GM12878 (cell line): ENCODE results near the gene ZNF506. TPM values are rescaled to one million over a fixed set of nuclear protein-coding genes. Genes with fewer than 3 reads are reported as not detected.

Experiments used
- ATAC-seq: fragments of 200-7000 bp; cut with Tn5 transposase; 3 replicates; pipeline ENCODE4 v1.9.1; 2020; ENCODE audit warnings: mild to moderate bottlenecking, moderate library complexity
- BruUV-seq: library from RNA; stranded (reverse); fragments of 400-500 nt; replicated peaks from 2 replicates; lab custom pipeline; 2021; lab: Mats Ljungman, UMichigan
- CTCF ChIA-PET: fragments of 300-600 bp; sonication (Branson Sonifier 250); formaldehyde crosslinking; extraction: SDS; loops from one replicate; lab custom pipeline; 2021; ENCODE audit warnings: inconsistent platforms; lab: Yijun Ruan, JAX
- POLR2A ChIA-PET: fragments of 350-600 bp; formaldehyde crosslinking; extraction: SDS; loops from one replicate; lab custom pipeline; 2021; ENCODE audit warnings: inconsistent platforms; lab: Charles Lee
- RAD21 ChIA-PET: fragments of 300-600 bp; sonication (Branson Sonifier 250); formaldehyde crosslinking; loops from one replicate; lab custom pipeline; 2023; ENCODE audit warnings: antibody characterized with exemption; ENCODE audit not compliant: unreplicated experiment; lab: Charles Lee
- SMC1A ChIA-PET: fragments of 300-600 bp; sonication (Branson Sonifier 250); formaldehyde crosslinking; loops from one replicate; lab custom pipeline; 2023; ENCODE audit not compliant: unreplicated experiment, uncharacterized antibody; lab: Charles Lee
- DNase-seq: peaks from one replicate; pipeline ENCODE4 v3.0.0-alpha.2; 2011; ENCODE audit warnings: low read depth, low spot score
- FAIRE-seq: peaks from 3 replicates; lab custom pipeline; 2011; peaks lifted over from hg19 to GRCh38; lab: Jason Lieb, UNC
- H2AFZ ChIP-seq: 2 replicates; pipeline ENCODE4 v1.6.0; 2011; ENCODE audit warnings: low read depth, low read length, control low read depth; ENCODE audit not compliant: control insufficient read depth
- H3K27ac ChIP-seq: 2 replicates; pipeline ENCODE4 v1.5.1; 2011; ENCODE audit warnings: control low read depth; ENCODE audit not compliant: control insufficient read depth, insufficient read depth
- H3K27me3 ChIP-seq, 2 experiments: replicated peaks in 1 of 2; 2 replicates each; pipeline versions ENCODE4 v1.6.0 to v1.6.1; 2011; ENCODE audit warnings: low read length in 1 of 2; ENCODE audit not compliant: control insufficient read depth in 2 of 2, insufficient read depth in 2 of 2
- H3K36me3 ChIP-seq, 2 experiments: 2 replicates each; pipeline ENCODE4 v1.5.1; 2011; ENCODE audit warnings: low read length in 1 of 2; ENCODE audit not compliant: control insufficient read depth in 2 of 2, insufficient read depth in 2 of 2
- H3K4me1 ChIP-seq: 2 replicates; pipeline ENCODE4 v1.6.1; 2011; ENCODE audit warnings: mild to moderate bottlenecking, low read length, moderate library complexity, mixed read lengths; ENCODE audit not compliant: control insufficient read depth, insufficient read depth
- H3K4me2 ChIP-seq: 2 replicates; pipeline ENCODE4 v1.6.0; 2011; ENCODE audit warnings: control low read depth; ENCODE audit not compliant: control insufficient read depth, insufficient read depth
- H3K4me3 ChIP-seq: fragments of 200-600 bp; sonication (generic); 2 replicates; pipeline ENCODE4 v1.5.1; 2016
- H3K79me2 ChIP-seq: 2 replicates; pipeline ENCODE4 v1.6.0; 2011; ENCODE audit warnings: low read length; ENCODE audit not compliant: control insufficient read depth, insufficient read depth
- H3K9ac ChIP-seq: 2 replicates; pipeline ENCODE4 v1.8.0; 2011; ENCODE audit warnings: low read length, control low read depth, mixed read lengths; ENCODE audit not compliant: control insufficient read depth, insufficient read depth
- H3K9me3 ChIP-seq: replicated peaks from 3 replicates; pipeline ENCODE4 v1.5.1; 2011; ENCODE audit warnings: mild to moderate bottlenecking, low read length; ENCODE audit not compliant: control insufficient read depth, insufficient read depth
- H4K20me1 ChIP-seq: 2 replicates; pipeline ENCODE4 v1.6.0; 2011; ENCODE audit not compliant: control insufficient read depth, insufficient read depth
- FOS ChIP-seq: IDR thresholded peaks from 3 replicates; pipeline ENCODE4 v1.6.1; 2011; ENCODE audit warnings: borderline replicate concordance; ENCODE audit not compliant: insufficient read length; ENCODE audit errors: extremely low read depth
- FOXK2 ChIP-seq: fragments of 450-650 bp; IDR thresholded peaks from 2 replicates; pipeline ENCODE4 v1.6.1; 2017; ENCODE audit warnings: mild to moderate bottlenecking, moderate library complexity
- IRF5 ChIP-seq: fragments of 450-650 bp; IDR thresholded peaks from 2 replicates; pipeline ENCODE4 v1.6.1; 2017; ENCODE audit warnings: borderline replicate concordance
- MEF2A ChIP-seq: IDR thresholded peaks from 2 replicates; pipeline ENCODE4 v1.6.1; 2011; ENCODE audit warnings: low read depth, mild to moderate bottlenecking, low read length, moderate library complexity; ENCODE audit not compliant: insufficient read depth
- NFIC ChIP-seq: IDR thresholded peaks from 2 replicates; pipeline ENCODE4 v1.6.1; 2012; ENCODE audit warnings: low read depth, mild to moderate bottlenecking, inconsistent platforms, low read length, moderate library complexity
- POLR2AphosphoS2 ChIP-seq: IDR thresholded peaks from 2 replicates; pipeline ENCODE4 v1.6.1; 2011; ENCODE audit warnings: low read depth, mild to moderate bottlenecking, low read length, improper control_type of control experiment, moderate library complexity
- SIX5 ChIP-seq: IDR thresholded peaks from 2 replicates; pipeline ENCODE4 v1.6.1; 2011; ENCODE audit warnings: mild to moderate bottlenecking, low read depth, low read length, moderate library complexity; ENCODE audit not compliant: severe bottlenecking
- SMARCA5 ChIP-seq: fragments of 450-650 bp; IDR thresholded peaks from 2 replicates; pipeline ENCODE4 v1.6.1; 2017; ENCODE audit warnings: mild to moderate bottlenecking
- SRF ChIP-seq, 2 experiments: IDR thresholded peaks; 2 replicates each; pipeline ENCODE4 v1.6.1; 2011; ENCODE audit warnings: low read depth in 2 of 2, low read length in 2 of 2, mild to moderate bottlenecking in 1 of 2, moderate library complexity in 1 of 2
- WGBS: methylation state at CpG from one replicate; pipeline ENCODE4 v1.1.6; 2016; ENCODE audit warnings: low lambda C conversion rate; ENCODE audit not compliant: insufficient replicate concordance, insufficient coverage; ENCODE audit errors: missing lambda C conversion rate; 5-methylcytosine and 5-hydroxymethylcytosine counted together
- in situ Hi-C: fragments of 300-500 bp; cut with MboI; formaldehyde crosslinking; loops from 9 replicates; pipeline ENCODE4 v1.14.3; 2018; ENCODE audit warnings: mixed read lengths
- intact Hi-C: fragments of 100-400 bp; cut with micrococcal nuclease; formaldehyde crosslinking; loops from one replicate; pipeline ENCODE4 v1.14.2; 2022; ENCODE audit not compliant: unreplicated experiment
- polyA plus RNA-seq, 11 experiments: library from polyadenylated mRNA; depleted of rRNA in 4 of 11; unstranded in 6 of 11; stranded (reverse) in 5 of 11; fragments of >200 nt; fragmentation: Nextera tagmentation in 4 of 11; fragmentation: Illumina TruSeq in 1 of 11; extraction: Ambion mirVana in 4 of 11; extraction: Trizol in 1 of 11; gene quantifications; 1 replicate in 1 of 11; 2 replicates in 10 of 11; pipeline versions ENCODE4 v1.2.1 to v1.2.3, GENCODE V29; 2011 to 2016; ENCODE audit warnings: inconsistent platforms in 2 of 11, missing spikeins in 2 of 11, low read depth in 1 of 11
- total RNA-seq, 4 experiments: library from RNA; depleted of rRNA in 3 of 4; stranded (reverse); fragments of >200 nt in 3 of 4; fragmentation: Illumina TruSeq in 1 of 4; extraction: Trizol in 1 of 4; gene quantifications; 2 replicates each; pipeline versions ENCODE4 v1.2.1 to v1.2.3, GENCODE V29; 2013 to 2021
- TF ChIP-seq, protein P1 (sequence below): fragments of 150-350 bp; IDR thresholded peaks from 2 replicates; pipeline ENCODE4 v1.6.1; 2014; ENCODE audit warnings: mild to moderate bottlenecking, low read depth, low read length
- TF ChIP-seq, protein P2 (sequence below): IDR thresholded peaks from 2 replicates; pipeline ENCODE4 v1.6.1; 2011; ENCODE audit warnings: low read depth, mild to moderate bottlenecking, low read length, moderate library complexity, borderline replicate concordance; ENCODE audit errors: extremely low read depth

ZNF506 gene
- total and polyA plus RNA-seq, 10 of the 15 experiments (the other 5 are each of a cell fraction or from before 2014, with no cell fraction given) = 3.5 to 12.0 (median 7.9) TPM

GRCh38 chr19:19747357-19748220 lies 74.0 kb downstream of the ZNF506 start (continued):
- TF ChIP-seq IRF5 = no peak
- no peak for TF ChIP-seq SRF (IDR thresholded peaks at IDR 0.05; ENCODE audit: low read depth in 2 of 2, low read length in 2 of 2)

DNA sequence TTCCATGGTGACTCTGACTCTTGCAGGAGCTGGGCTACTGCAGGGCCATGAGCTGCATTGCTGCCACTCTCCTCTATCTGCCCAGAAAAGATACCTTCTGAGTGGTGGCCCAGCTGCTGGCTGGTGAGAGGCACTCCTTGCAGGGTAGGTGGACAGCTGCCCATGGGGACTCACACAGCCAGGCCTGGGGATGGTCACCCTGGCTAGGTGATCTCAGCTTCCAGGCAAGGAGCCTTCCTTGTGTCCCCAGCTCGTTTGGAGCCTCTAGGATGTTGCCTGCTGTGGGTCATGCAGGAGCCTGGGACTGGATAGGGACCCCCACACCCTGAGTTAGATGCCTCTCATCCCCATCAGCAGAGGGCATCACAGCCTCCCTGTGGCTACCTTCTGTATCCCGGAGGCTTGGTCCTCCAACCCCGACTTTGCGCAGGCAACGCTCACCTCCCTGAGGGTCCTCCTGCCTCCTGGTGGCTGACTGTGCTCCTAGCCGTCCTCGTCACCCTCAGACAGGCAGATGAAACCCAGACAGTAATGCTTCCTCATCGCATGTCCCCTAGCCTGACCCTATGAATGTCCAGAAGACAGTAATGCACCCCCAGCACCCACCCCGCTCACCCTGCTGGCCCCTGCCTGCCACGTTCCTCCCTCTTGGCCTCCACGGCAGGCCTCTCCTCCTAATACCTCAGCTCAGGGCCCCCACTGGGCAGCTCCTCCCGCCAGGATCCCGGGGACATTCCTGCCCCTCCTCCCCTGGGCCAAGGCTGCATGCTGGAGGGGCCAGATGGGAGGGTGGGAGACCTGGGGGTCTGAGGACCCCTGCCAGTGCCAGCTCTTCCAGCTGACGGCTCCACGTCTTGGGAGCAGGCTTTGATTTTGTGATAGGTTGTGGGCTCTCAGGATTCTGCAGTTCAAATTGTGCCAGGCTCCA lies 75.0 kb downstream of the ZNF506 start:
- Histone ChIP-seq H3K9ac (no peak overlapping the region), H3K27me3 (no peaks in the 10 kb centered on the region), H3K4me3 (no peak overlapping the region), H3K9me3 (no peaks in the 10 kb centered on the region; the same call in 2 of the 3 replicates), H4K20me1 (no peaks in the 10 kb centered on the region), H3K4me1 (no peaks in the 10 kb centered on the region), H3K4me2 (no peak overlapping the region), H3K79me2 (no peaks in the 10 kb centered on the region), H3K27ac (no peak overlapping the region), H2AFZ (no peak overlapping the region), H3K36me3 (no peaks in the 10 kb centered on the region)
- intact Hi-C loops = no loop called here
- 49% methylated on average over 11 of the region's 15 CpGs for WGBS
- in situ Hi-C loops = no loop called here
- FAIRE-seq (no peak), DNase-seq (no peak), ATAC-seq (no peak)
- no TSS peak for BruUV-seq
- SMC1A ChIA-PET = no interaction called here
- POLR2A ChIA-PET = no interaction called here
- RAD21 ChIA-PET = interaction anchor here (0.5 kb wide), 1 partner anchor 217 kb away, joined by 3 read pairs; no protein-coding TSS in a partner anchor
- CTCF ChIA-PET = no interaction called here
- TF ChIP-seq MEF2A = no peak
- no peak for TF ChIP-seq FOXK2
- TF ChIP-seq, protein P1, sequence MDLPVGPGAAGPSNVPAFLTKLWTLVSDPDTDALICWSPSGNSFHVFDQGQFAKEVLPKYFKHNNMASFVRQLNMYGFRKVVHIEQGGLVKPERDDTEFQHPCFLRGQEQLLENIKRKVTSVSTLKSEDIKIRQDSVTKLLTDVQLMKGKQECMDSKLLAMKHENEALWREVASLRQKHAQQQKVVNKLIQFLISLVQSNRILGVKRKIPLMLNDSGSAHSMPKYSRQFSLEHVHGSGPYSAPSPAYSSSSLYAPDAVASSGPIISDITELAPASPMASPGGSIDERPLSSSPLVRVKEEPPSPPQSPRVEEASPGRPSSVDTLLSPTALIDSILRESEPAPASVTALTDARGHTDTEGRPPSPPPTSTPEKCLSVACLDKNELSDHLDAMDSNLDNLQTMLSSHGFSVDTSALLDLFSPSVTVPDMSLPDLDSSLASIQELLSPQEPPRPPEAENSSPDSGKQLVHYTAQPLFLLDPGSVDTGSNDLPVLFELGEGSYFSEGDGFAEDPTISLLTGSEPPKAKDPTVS = no peak
- no peak for TF ChIP-seq SMARCA5
- no peak for TF ChIP-seq SIX5
- no peak for TF ChIP-seq NFIC
- no peak for TF ChIP-seq FOS
- no peak for TF ChIP-seq POLR2AphosphoS2
- TF ChIP-seq, protein P2, sequence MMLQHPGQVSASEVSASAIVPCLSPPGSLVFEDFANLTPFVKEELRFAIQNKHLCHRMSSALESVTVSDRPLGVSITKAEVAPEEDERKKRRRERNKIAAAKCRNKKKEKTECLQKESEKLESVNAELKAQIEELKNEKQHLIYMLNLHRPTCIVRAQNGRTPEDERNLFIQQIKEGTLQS = no peak
